Activated naive CD4-positive, alpha-beta T cell (primary cell): Measurements from ENCODE around the gene GOLGB1.

ENCODE experiments used
- DNase-seq, 4 experiments: peaks; one replicate each; lab custom pipeline; 2025; lab: John Stamatoyannopoulos, UW

Gene GOLGB1

GRCh38 chr3:121637922-121638321, 111.6 kb downstream of the GOLGB1 start:
- DNase-seq, result no peak

DNA sequence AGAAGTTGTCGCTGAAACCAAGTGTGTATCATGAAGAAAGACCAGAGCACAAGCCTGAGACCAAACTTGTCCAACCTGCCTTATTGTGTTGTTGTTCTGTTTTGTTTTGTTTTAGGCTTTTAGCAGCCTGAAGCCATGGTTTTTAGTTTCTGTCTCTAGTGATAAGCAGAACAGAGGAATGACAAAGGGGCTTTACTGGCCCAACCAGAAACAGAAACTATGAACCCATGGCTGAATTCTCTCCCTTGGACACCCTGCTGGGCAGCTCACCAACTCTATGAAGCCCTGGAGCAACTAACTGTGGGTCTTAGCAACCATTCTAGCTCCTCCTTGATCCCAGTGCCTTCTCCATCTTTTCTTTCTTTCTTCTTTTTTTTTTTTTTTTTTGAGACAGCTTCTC, 119.2 kb downstream of the GOLGB1 start:
- no peak for DNase-seq

DNA sequence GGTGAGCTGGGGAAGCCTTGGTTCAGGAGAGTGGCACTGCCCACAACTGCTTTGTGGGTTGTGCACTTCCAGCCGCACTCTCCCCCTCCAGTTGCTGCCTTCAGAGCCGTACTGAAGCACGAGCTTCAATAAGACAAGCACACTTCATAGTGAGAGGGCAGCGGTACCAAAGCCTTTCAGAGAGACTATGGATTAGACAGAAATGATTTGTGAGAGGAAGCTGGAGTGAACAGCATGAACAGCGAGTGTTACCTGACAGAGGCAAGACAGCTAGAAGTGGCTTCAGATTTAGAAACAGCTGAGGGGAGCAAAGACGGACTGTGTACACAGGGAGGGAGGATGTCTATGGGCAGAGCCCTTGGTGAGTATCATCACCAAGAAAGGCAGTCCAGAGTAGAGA, 119.9 kb downstream of the GOLGB1 start:
- DNase-seq, result no peak

- DNase-seq, result no peak
These were observed 121.9 kb downstream of the GOLGB1 start for GRCh38 chr3:121627622-121628021.

- DNase-seq, result no peak
These were observed 122.3 kb downstream of the GOLGB1 start for GRCh38 chr3:121627211-121627610.

GRCh38 chr3:121626495-121626894, 123.0 kb downstream of the GOLGB1 start:
- DNase-seq, result no peak

- DNase-seq, result no peak
These were observed 125.2 kb downstream of the GOLGB1 start for GRCh38 chr3:121624147-121624899.

DNA sequence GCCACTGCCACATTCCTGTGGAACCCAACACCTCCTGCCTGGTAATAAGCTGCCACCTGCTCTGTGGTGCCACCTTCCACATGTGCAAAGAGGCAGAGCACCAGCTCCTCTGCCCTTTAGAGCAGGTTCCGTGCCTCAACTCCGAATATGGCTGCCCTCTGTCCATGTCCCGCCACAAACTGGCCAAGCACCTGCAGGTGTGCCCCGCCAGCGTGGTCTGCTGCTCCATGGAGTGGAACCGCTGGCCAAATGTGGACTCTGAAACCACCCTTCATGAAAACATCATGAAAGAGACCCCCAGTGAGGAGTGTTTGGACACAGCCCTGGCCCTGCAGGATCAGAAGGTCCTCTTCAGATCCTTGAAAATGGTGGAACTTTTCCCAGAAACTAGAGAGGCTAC, 128.1 kb downstream of the GOLGB1 start:
- DNase-seq, result no peak

GRCh38 chr3:121619691-121620090, 129.8 kb downstream of the GOLGB1 start:
- no peak for DNase-seq
